HepG2 (cell line): Measurements from ENCODE around the gene IP6K1. TPM values are rescaled to one million over a fixed set of nuclear protein-coding genes. Genes with fewer than 3 reads are reported as not detected.

Experiments
- FOXC1 ChIP-seq: sonication (generic); formaldehyde crosslinking; IDR thresholded peaks from 2 replicates; pipeline ENCODE4 v1.8.0; 2022; ENCODE audit warnings: mild to moderate bottlenecking, missing genetic modification reagents, borderline replicate concordance
- GATAD1 ChIP-seq: IDR thresholded peaks from 2 replicates; pipeline ENCODE4 v1.6.1; 2016; ENCODE audit warnings: missing genetic modification reagents, missing compliant biosample characterization
- MED8 ChIP-seq: sonication (generic); formaldehyde crosslinking; IDR thresholded peaks from 2 replicates; pipeline ENCODE4 v1.8.1; 2023; ENCODE audit warnings: mild to moderate bottlenecking, missing genetic modification reagents; ENCODE audit not compliant: insufficient replicate concordance
- PLSCR1 ChIP-seq: sonication (generic); formaldehyde crosslinking; IDR thresholded peaks from 2 replicates; pipeline ENCODE4 v1.5.0; 2020; ENCODE audit warnings: missing genetic modification reagents, mild to moderate bottlenecking, borderline replicate concordance
- SAFB2 ChIP-seq: sonication (generic); formaldehyde crosslinking; IDR thresholded peaks from 2 replicates; pipeline ENCODE4 v1.5.1; 2020; ENCODE audit warnings: missing genetic modification reagents, low read depth, mild to moderate bottlenecking, borderline replicate concordance
- THAP9 ChIP-seq: sonication (generic); formaldehyde crosslinking; IDR thresholded peaks from 2 replicates; pipeline ENCODE4; 2020; ENCODE audit warnings: missing genetic modification reagents, mild to moderate bottlenecking, borderline replicate concordance
- YY1 ChIP-seq: IDR thresholded peaks from 2 replicates; pipeline ENCODE4 v1.6.1; 2011; ENCODE audit warnings: low read length, low read depth, moderate library complexity, mild to moderate bottlenecking; ENCODE audit not compliant: insufficient read depth, insufficient replicate concordance
- ZNF18 ChIP-seq: sonication (generic); formaldehyde crosslinking; IDR thresholded peaks from 2 replicates; pipeline ENCODE4 v1.8.0; 2022; ENCODE audit warnings: mild to moderate bottlenecking, missing genetic modification reagents; ENCODE audit not compliant: insufficient replicate concordance
- ZNF782 ChIP-seq: sonication (generic); formaldehyde crosslinking; IDR thresholded peaks from 2 replicates; pipeline ENCODE4 v1.4.0; 2020; ENCODE audit warnings: missing genetic modification reagents, mild to moderate bottlenecking, borderline replicate concordance
- microRNA-seq: library from miRNA; unstranded; fragments of <30 nt; microRNA quantifications from one replicate; pipeline ENCODE4, GENCODE V29; 2020
- polyA plus RNA-seq, 8 experiments: library from polyadenylated mRNA; depleted of rRNA in 3 of 8; stranded (reverse) in 7 of 8; unstranded in 1 of 8; fragments of >200 nt; fragmentation: Illumina TruSeq in 4 of 8; extraction: Trizol in 4 of 8; gene quantifications; 2 replicates each; pipeline versions ENCODE4 v1.2.1 to v1.2.3, GENCODE V29; 2011 to 2016; ENCODE audit warnings: low read depth in 4 of 8, missing spikeins in 1 of 8, mixed read lengths in 1 of 8; ENCODE audit not compliant: insufficient read depth in 1 of 8
- small RNA-seq, 3 experiments: library from RNA; depleted of rRNA; stranded (forward); fragments of <200 nt; gene quantifications; one replicate each; pipeline ENCODE3, GENCODE V24; 2012; ENCODE audit warnings: low read depth in 2 of 3, low replicate concordance in 1 of 3; ENCODE audit not compliant: insufficient read length in 3 of 3, insufficient read depth in 2 of 3
- total RNA-seq, 5 experiments: library from RNA; depleted of rRNA; stranded (reverse); fragments of >200 nt; fragmentation: Illumina TruSeq; extraction: Trizol; gene quantifications; 2 replicates each; pipeline ENCODE4 v1.2.3, GENCODE V29; 2016; ENCODE audit warnings: low read depth in 1 of 5

IP6K1 gene
- total and polyA plus RNA-seq, 2 of the 13 experiments (the other 11 are each of a cell fraction or from before 2014, with no cell fraction given): 17.7 to 29.7 TPM

GRCh38 chr3:49674497-49674983, 111.8 kb downstream of the IP6K1 start (continued):
- TF ChIP-seq PLSCR1 (CRISPR knock-in tag) (no peak), ZNF18 (CRISPR knock-in tag) (peak; percentile 35), YY1 (peak; percentile 41), ZNF782 (0 out of 2 replicates have a peak, but pooled peaks have one; percentile 12), MED8 (CRISPR knock-in tag) (peak; percentile 19), FOXC1 (CRISPR knock-in tag) (no peak), SAFB2 (CRISPR knock-in tag) (no peak), GATAD1 (CRISPR knock-in tag) (peak; percentile 41; the same call in 1 of the 2 replicates), THAP9 (CRISPR knock-in tag) (0 out of 2 replicates have a peak, but pooled peaks have one; percentile 24)
- TF ChIP-seq, all 625 proteins: peak for 46

Small RNAs within 50 kb of the gene (microRNA-seq; reads per million reads assigned to microRNA genes)
- gene MIR5193: not detected

Small RNAs within 50 kb of the gene (small RNA-seq; reads per million reads assigned to genes)
- gene AMIGO3 (0 reads per million in 3 experiments), gene COX6CP14 (0 reads per million in 3 experiments)

Other genes with a start within 250 kb of the IP6K1 start
- 0.70 and 0.86 TPM in 2 replicates for gene BSN, start 232.1 kb downstream of the IP6K1 start, total RNA-seq (2016; rRNA removed; fragmentation: Illumina TruSeq; extraction: Trizol)
- gene BSN, start 232.1 kb downstream of the IP6K1 start, polyA plus RNA-seq (2011; rRNA removed): 0.42 and 0.67 TPM in 2 replicates
- gene APEH, start 112.2 kb downstream of the IP6K1 start, total RNA-seq (2016; rRNA removed; fragmentation: Illumina TruSeq; extraction: Trizol): 116 and 130 TPM in 2 replicates
- gene APEH, start 112.2 kb downstream of the IP6K1 start, polyA plus RNA-seq (2011; rRNA removed): 116 and 123 TPM in 2 replicates
- gene MST1, start 97.1 kb downstream of the IP6K1 start, total RNA-seq (2016; rRNA removed; fragmentation: Illumina TruSeq; extraction: Trizol): 26.7 and 189 TPM in 2 replicates
- 452 and 686 TPM in 2 replicates for gene MST1, start 97.1 kb downstream of the IP6K1 start, polyA plus RNA-seq (2011; rRNA removed)
- 16.1 and 29.9 TPM in 2 replicates for gene RNF123, start 97.0 kb downstream of the IP6K1 start, total RNA-seq (2016; rRNA removed; fragmentation: Illumina TruSeq; extraction: Trizol)
- 82.2 and 91.9 TPM in 2 replicates for gene RNF123, start 97.0 kb downstream of the IP6K1 start, polyA plus RNA-seq (2011; rRNA removed)
- 0.35 TPM in 1 of 2 replicates, not detected in the other for gene AMIGO3, start 66.9 kb downstream of the IP6K1 start, total RNA-seq (2016; rRNA removed; fragmentation: Illumina TruSeq; extraction: Trizol)
- 0.21 TPM in 1 of 2 replicates, not detected in the other for gene AMIGO3, start 66.9 kb downstream of the IP6K1 start, polyA plus RNA-seq (2011; rRNA removed)
- 21.7 and 23.1 TPM in 2 replicates for gene GMPPB, start 62.6 kb downstream of the IP6K1 start, total RNA-seq (2016; rRNA removed; fragmentation: Illumina TruSeq; extraction: Trizol)
- gene GMPPB, start 62.6 kb downstream of the IP6K1 start, polyA plus RNA-seq (2011; rRNA removed): 6.5 and 9.1 TPM in 2 replicates
- gene CDHR4, start 13.3 kb upstream of the IP6K1 start, total RNA-seq (2016; rRNA removed; fragmentation: Illumina TruSeq; extraction: Trizol): not detected in 2 replicates
- 0.21 and 0.26 TPM in 2 replicates for gene CDHR4, start 13.3 kb upstream of the IP6K1 start, polyA plus RNA-seq (2011; rRNA removed)
- 0.22 TPM in 1 of 2 replicates, not detected in the other for gene INKA1, start 16.7 kb upstream of the IP6K1 start, total RNA-seq (2016; rRNA removed; fragmentation: Illumina TruSeq; extraction: Trizol)
- gene INKA1, start 16.7 kb upstream of the IP6K1 start, polyA plus RNA-seq (2011; rRNA removed): 0.41 and 0.77 TPM in 2 replicates
- gene UBA7, start 27.4 kb upstream of the IP6K1 start, total RNA-seq (2016; rRNA removed; fragmentation: Illumina TruSeq; extraction: Trizol): 5.8 and 9.5 TPM in 2 replicates
- gene UBA7, start 27.4 kb upstream of the IP6K1 start, polyA plus RNA-seq (2011; rRNA removed): 16.5 and 20.2 TPM in 2 replicates
- 13.7 and 23.9 TPM in 2 replicates for gene TRAIP, start 70.0 kb upstream of the IP6K1 start, total RNA-seq (2016; rRNA removed; fragmentation: Illumina TruSeq; extraction: Trizol)
- 13.9 and 15.1 TPM in 2 replicates for gene TRAIP, start 70.0 kb upstream of the IP6K1 start, polyA plus RNA-seq (2011; rRNA removed)
- 0.13 and 0.15 TPM in 2 replicates for gene CAMKV, start 83.4 kb upstream of the IP6K1 start, total RNA-seq (2016; rRNA removed; fragmentation: Illumina TruSeq; extraction: Trizol)
- gene CAMKV, start 83.4 kb upstream of the IP6K1 start, polyA plus RNA-seq (2011; rRNA removed): 0.13 and 0.22 TPM in 2 replicates
- 0.11 and 0.13 TPM in 2 replicates for gene MST1R, start 117.3 kb upstream of the IP6K1 start, total RNA-seq (2016; rRNA removed; fragmentation: Illumina TruSeq; extraction: Trizol)
- 0.72 and 0.77 TPM in 2 replicates for gene MST1R, start 117.3 kb upstream of the IP6K1 start, polyA plus RNA-seq (2011; rRNA removed)
- 8.8 and 9.0 TPM in 2 replicates for gene MON1A, start 143.3 kb upstream of the IP6K1 start, total RNA-seq (2016; rRNA removed; fragmentation: Illumina TruSeq; extraction: Trizol)
- gene MON1A, start 143.3 kb upstream of the IP6K1 start, polyA plus RNA-seq (2011; rRNA removed): 4.6 and 7.0 TPM in 2 replicates
- 51.6 and 86.1 TPM in 2 replicates for gene RBM6, start 153.6 kb upstream of the IP6K1 start, total RNA-seq (2016; rRNA removed; fragmentation: Illumina TruSeq; extraction: Trizol)
- gene RBM6, start 153.6 kb upstream of the IP6K1 start, polyA plus RNA-seq (2011; rRNA removed): 72.7 and 90.4 TPM in 2 replicates